Esophagus muscularis mucosa (tissue), 4 donors: ENCODE measurements around the gene BNC2. TPM values are rescaled to one million over a fixed set of nuclear protein-coding genes. Genes with fewer than 3 reads are reported as not detected.

ENCODE experiments used
- DNase-seq: peaks from one replicate; pipeline ENCODE4 v3.0.0-alpha.2; 2017; ENCODE audit errors: extremely low spot score
- H3K27ac ChIP-seq, 4 donors: fragments of 200-600 bp; sonication (generic); replicated peaks in 1 of 4; 1 replicate in 3 of 4; 2 replicates in 1 of 4; pipeline ENCODE4 v1.5.1; 2016 to 2019; ENCODE audit warnings: mild to moderate bottlenecking in 1 of 4
- H3K27me3 ChIP-seq, 4 donors: fragments of 200-600 bp; sonication (generic); one replicate each; pipeline versions ENCODE4 v1.5.1 to v1.6.0; 2016 to 2019
- H3K36me3 ChIP-seq, 4 donors: fragments of 200-600 bp; sonication (generic); one replicate each; pipeline ENCODE4 v1.5.1; 2016 to 2019
- H3K4me1 ChIP-seq, 4 donors: fragments of 200-600 bp; sonication (generic); one replicate each; pipeline ENCODE4 v1.5.1; 2016 to 2019
- H3K4me3 ChIP-seq, 4 donors: fragments of 200-600 bp; sonication (generic); 1 replicate in 2 of 4; 2 replicates in 2 of 4; pipeline ENCODE4 v1.5.1; 2016 to 2019; ENCODE audit warnings: mild to moderate bottlenecking in 4 of 4, moderate library complexity in 1 of 4
- H3K9me3 ChIP-seq, 4 donors: fragments of 200-600 bp; sonication (generic); 1 replicate in 3 of 4; 2 replicates in 1 of 4; pipeline ENCODE4 v1.5.1; 2016 to 2019
- EP300 ChIP-seq: sonication (generic); formaldehyde crosslinking; IDR thresholded peaks from one replicate; pipeline ENCODE4 v1.6.1; 2017; ENCODE audit warnings: antibody characterized with exemption
- POLR2A ChIP-seq: fragments of 450-650 bp; IDR thresholded peaks from one replicate; pipeline ENCODE4 v1.6.1; 2017; ENCODE audit warnings: antibody characterized with exemption, moderate library complexity, mild to moderate bottlenecking, low read depth
- POLR2AphosphoS5 ChIP-seq, 2 donors: sonication (generic); formaldehyde crosslinking; IDR thresholded peaks; one replicate each; pipeline ENCODE4 v1.6.1; 2017; ENCODE audit warnings: antibody characterized with exemption in 2 of 2
- WGBS: methylation state at CpG from one replicate; pipeline ENCODE4 v1.1.5; 2018; 5-methylcytosine and 5-hydroxymethylcytosine counted together
- intact Hi-C: fragments of 100-400 bp; cut with DNase I; formaldehyde crosslinking; loops from one replicate; pipeline ENCODE4 v1.15.1; 2023
- total RNA-seq, 4 donors: library from RNA; depleted of rRNA; stranded (reverse); fragments of >200 nt; gene quantifications; one replicate each; pipeline versions ENCODE4 v1.1.0 to v1.2.1, GENCODE V29; 2016
- TF ChIP-seq, protein P1 (sequence below), 3 experiments: fragments of 200-600 bp in 2 of 3; fragments of 450-650 bp in 1 of 3; sonication (generic) in 2 of 3; IDR thresholded peaks; one replicate each; pipeline ENCODE4 v1.5.1; 2017 to 2019; ENCODE audit warnings: antibody characterized with exemption in 3 of 3, mild to moderate bottlenecking in 2 of 3, moderate library complexity in 1 of 3

The BNC2 gene
- total RNA-seq, 4 donors from 2014 or later, result 95.3 to 138 (median 123) TPM

GRCh38 chr9:16782490-16782889 is 88.0 kb downstream of the BNC2 start:
- DNase-seq, result no peak
- Histone ChIP-seq H3K36me3 (no peaks in the 10 kb centered on the region), H3K4me1 (peaks cover 0 to 36% (median 34%) of the 10 kb centered on the region in 4 donors), H3K27ac (no peak overlapping the region), H3K4me3 (no peak overlapping the region), H3K9me3 (no peaks in the 10 kb centered on the region), H3K27me3 (no peaks in the 10 kb centered on the region)
- intact Hi-C loops, result no loop called here
- 68% methylated on average over 3 of the region's 3 CpGs for WGBS
- TF ChIP-seq, protein P1, sequence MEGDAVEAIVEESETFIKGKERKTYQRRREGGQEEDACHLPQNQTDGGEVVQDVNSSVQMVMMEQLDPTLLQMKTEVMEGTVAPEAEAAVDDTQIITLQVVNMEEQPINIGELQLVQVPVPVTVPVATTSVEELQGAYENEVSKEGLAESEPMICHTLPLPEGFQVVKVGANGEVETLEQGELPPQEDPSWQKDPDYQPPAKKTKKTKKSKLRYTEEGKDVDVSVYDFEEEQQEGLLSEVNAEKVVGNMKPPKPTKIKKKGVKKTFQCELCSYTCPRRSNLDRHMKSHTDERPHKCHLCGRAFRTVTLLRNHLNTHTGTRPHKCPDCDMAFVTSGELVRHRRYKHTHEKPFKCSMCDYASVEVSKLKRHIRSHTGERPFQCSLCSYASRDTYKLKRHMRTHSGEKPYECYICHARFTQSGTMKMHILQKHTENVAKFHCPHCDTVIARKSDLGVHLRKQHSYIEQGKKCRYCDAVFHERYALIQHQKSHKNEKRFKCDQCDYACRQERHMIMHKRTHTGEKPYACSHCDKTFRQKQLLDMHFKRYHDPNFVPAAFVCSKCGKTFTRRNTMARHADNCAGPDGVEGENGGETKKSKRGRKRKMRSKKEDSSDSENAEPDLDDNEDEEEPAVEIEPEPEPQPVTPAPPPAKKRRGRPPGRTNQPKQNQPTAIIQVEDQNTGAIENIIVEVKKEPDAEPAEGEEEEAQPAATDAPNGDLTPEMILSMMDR (IDR thresholded peaks at IDR 0.05), result no peak
- TF ChIP-seq POLR2AphosphoS5 (IDR thresholded peaks at IDR 0.05) (no peak), EP300 (no peak), POLR2A (no peak)

- Histone ChIP-seq H3K9me3 (no peaks in the 10 kb centered on the region), H3K4me3 (no peak overlapping the region), H3K36me3 (no peaks in the 10 kb centered on the region), H3K27me3 (no peaks in the 10 kb centered on the region), H3K27ac (no peak overlapping the region), H3K4me1 (peaks cover 0 to 32% (median 17%) of the 10 kb centered on the region in 4 donors)
- no peak for TF ChIP-seq POLR2AphosphoS5 (IDR thresholded peaks at IDR 0.05)
- no peak for TF ChIP-seq EP300
- TF ChIP-seq, protein P1 (IDR thresholded peaks at IDR 0.05), result no peak
- TF ChIP-seq POLR2A, result no peak
- 92% methylated on average over 2 of the region's 2 CpGs for WGBS
- DNase-seq, result no peak
- intact Hi-C loops, result no loop called here
These were observed 95.1 kb downstream of the BNC2 start for GRCh38 chr9:16775330-16775729.

DNA sequence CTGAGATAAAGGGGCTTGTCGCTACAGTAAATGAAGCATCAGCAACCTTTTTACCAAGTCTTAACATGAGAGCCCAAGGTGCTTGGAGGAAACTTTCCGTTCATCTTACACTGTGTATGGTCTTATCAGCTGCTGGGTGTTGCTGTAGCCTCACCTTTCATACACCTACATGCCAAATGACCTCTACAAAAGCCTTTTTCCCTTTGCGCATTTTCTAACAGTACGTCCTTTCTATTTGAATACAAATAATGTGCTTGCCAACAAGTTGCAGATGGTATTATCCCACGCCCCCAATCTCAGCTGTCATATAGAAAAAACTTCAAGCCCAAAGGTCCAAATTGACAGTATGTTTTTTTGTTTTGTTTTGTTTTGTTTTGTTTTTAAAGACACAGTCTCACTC is 96.9 kb downstream of the BNC2 start:
- TF ChIP-seq, protein P1 (IDR thresholded peaks at IDR 0.05), result no peak
- TF ChIP-seq POLR2AphosphoS5 (IDR thresholded peaks at IDR 0.05) (no peak), POLR2A (no peak), EP300 (no peak)
- 92% methylated on average over 5 of the region's 5 CpGs for WGBS
- intact Hi-C loops, result no loop called here
- no peak overlapping the region for H3K4me3 ChIP-seq
- H3K9me3 ChIP-seq, result no peaks in the 10 kb centered on the region
- no peaks in the 10 kb centered on the region for H3K36me3 ChIP-seq
- peaks cover 0 to 31% (median 18%) of the 10 kb centered on the region in 4 donors for H3K4me1 ChIP-seq
- no peaks in the 10 kb centered on the region for H3K27me3 ChIP-seq
- no peak for DNase-seq
- no peak overlapping the region for H3K27ac ChIP-seq

DNA sequence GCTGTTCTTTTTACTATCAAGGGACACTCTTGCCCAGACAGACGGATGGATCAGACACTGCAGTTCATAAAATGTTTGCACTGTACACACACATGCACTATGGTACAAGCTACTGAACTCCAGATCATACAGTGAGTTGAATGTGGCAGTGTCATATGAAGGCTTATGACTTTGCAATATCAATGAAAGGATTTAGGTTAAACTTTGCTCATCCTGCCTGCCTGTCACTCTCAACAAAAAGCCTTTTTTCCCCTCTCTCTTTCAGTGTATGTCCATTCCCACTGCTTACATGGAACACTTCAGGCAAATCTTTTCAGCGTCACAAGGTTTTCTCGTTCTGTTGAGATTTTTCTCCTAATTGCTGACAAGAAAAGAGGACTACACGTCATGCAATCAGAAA is 97.4 kb downstream of the BNC2 start:
- intact Hi-C loops, result no loop called here
- Histone ChIP-seq H3K27me3 (no peaks in the 10 kb centered on the region), H3K36me3 (no peaks in the 10 kb centered on the region), H3K9me3 (no peaks in the 10 kb centered on the region), H3K4me3 (no peak overlapping the region), H3K27ac (no peak overlapping the region), H3K4me1 (peaks cover 0 to 28% (median 13%) of the 10 kb centered on the region in 4 donors)
- no peak for DNase-seq
- TF ChIP-seq EP300, result no peak
- TF ChIP-seq, protein P1 (IDR thresholded peaks at IDR 0.05), result no peak
- TF ChIP-seq POLR2A, result no peak
- no peak for TF ChIP-seq POLR2AphosphoS5 (IDR thresholded peaks at IDR 0.05)
- 91% methylated on average over 4 of the region's 4 CpGs for WGBS

DNA sequence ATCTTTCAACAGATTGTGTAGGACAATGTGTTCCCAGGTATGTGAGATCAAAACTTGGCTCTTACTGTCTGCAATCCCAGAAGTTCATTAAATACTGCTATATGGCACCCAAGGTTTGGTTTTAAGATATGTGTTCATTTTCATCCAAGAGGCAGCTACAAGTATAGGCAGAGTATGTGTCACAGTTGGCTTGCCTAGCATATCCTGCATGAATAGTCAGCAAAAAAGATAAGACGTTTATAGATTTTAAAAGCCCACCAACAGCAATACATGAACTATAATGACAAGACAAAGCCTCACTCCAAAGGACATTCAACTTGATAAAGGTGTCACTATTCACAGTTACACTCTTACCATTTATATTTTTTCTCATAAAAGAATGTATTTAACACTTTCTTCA is 99.1 kb downstream of the BNC2 start:
- intact Hi-C loops, result no loop called here

More for the DNA sequence above, 99.1 kb downstream of the BNC2 start:
- no peaks in the 10 kb centered on the region for H3K9me3 ChIP-seq
- no peak overlapping the region for H3K4me3 ChIP-seq
- no peak for DNase-seq
- no peak for TF ChIP-seq EP300
- no peak for TF ChIP-seq POLR2AphosphoS5 (IDR thresholded peaks at IDR 0.05)
- WGBS, result 55% methylated on average over 1 of the region's 1 CpG
- no peaks in the 10 kb centered on the region for H3K27me3 ChIP-seq
- H3K27ac ChIP-seq, result no peak overlapping the region
- peaks cover 0 to 31% (median 11%) of the 10 kb centered on the region in 4 donors for H3K4me1 ChIP-seq
- no peaks in the 10 kb centered on the region for H3K36me3 ChIP-seq
